NCI-H128 (cell line): ENCODE measurements around the gene SLC19A1.
"Not testable (repeated sequence)": the region's sequence is repeated elsewhere in the genome, so short reads cannot be mapped to it uniquely, and the experiment has no call there.

Source experiments
- DNase-seq: peaks from one replicate; lab custom pipeline; 2025; ENCODE audit not compliant: unreplicated experiment; lab: John Stamatoyannopoulos, UW

The SLC19A1 gene

GRCh38 chr21:45576838-45577737 is 34.8 kb upstream of the SLC19A1 start:
- DNase-seq: no peak

- DNase-seq: no peak
Observed at GRCh38 chr21:45575993-45576837, 34.0 kb upstream of the SLC19A1 start.

- DNase-seq: no peak
Observed at GRCh38 chr21:45575304-45575992, 33.2 kb upstream of the SLC19A1 start.

- DNase-seq: no peak
Observed at GRCh38 chr21:45574691-45575090, 32.5 kb upstream of the SLC19A1 start.

- DNase-seq: no peak
Observed at GRCh38 chr21:45574081-45574501, 31.9 kb upstream of the SLC19A1 start.

GRCh38 chr21:45573452-45574035 is 31.3 kb upstream of the SLC19A1 start:
- DNase-seq: no peak

- DNase-seq: no peak
Observed at GRCh38 chr21:45572783-45573451, 30.7 kb upstream of the SLC19A1 start.

- DNase-seq: no peak
Observed at GRCh38 chr21:45572231-45572630, 30.0 kb upstream of the SLC19A1 start.

GRCh38 chr21:45571641-45572040 is 29.4 kb upstream of the SLC19A1 start:
- DNase-seq: no peak

GRCh38 chr21:45570826-45571601 is 28.8 kb upstream of the SLC19A1 start:
- no peak for DNase-seq

- DNase-seq: no peak
Observed at GRCh38 chr21:45570071-45570470, 27.8 kb upstream of the SLC19A1 start.

- DNase-seq: no peak
Observed at GRCh38 chr21:45568383-45568782, 26.1 kb upstream of the SLC19A1 start.

- DNase-seq: not testable (repeated sequence)
Observed at GRCh38 chr21:45564137-45564536, 21.9 kb upstream of the SLC19A1 start.

GRCh38 chr21:45562965-45563364 is 20.7 kb upstream of the SLC19A1 start:
- no peak for DNase-seq

GRCh38 chr21:45562402-45562801 is 20.2 kb upstream of the SLC19A1 start:
- no peak for DNase-seq

GRCh38 chr21:45561241-45561640 is 19.0 kb upstream of the SLC19A1 start:
- DNase-seq: not testable (repeated sequence)

GRCh38 chr21:45560106-45561021 is 18.1 kb upstream of the SLC19A1 start:
- no peak for DNase-seq
